ENCODE measurements around the gene RPL39.
"Not testable (repeated sequence)": the region's sequence is repeated elsewhere in the genome, so short reads cannot be mapped to it uniquely, and the experiment has no call there.

RPL39 gene

GRCh38 chrX:119791437-119792231 is at the start of gene RPL39:
Gene RPL39 (minus strand): TSS chrX:119791630. CDS start chrX:119791576, 54 bp downstream.
- peak; percentile 95 for DNase-seq

GRCh38 chrX:119833905-119834304 is 42.5 kb upstream of the RPL39 start:
- no peak for DNase-seq

- no peak for DNase-seq
Measured at GRCh38 chrX:119828446-119828845, 37.0 kb upstream of the RPL39 start.

GRCh38 chrX:119826399-119826959 is 35.0 kb upstream of the RPL39 start:
- no peak for DNase-seq

GRCh38 chrX:119824221-119824620 is 32.8 kb upstream of the RPL39 start:
- not testable (repeated sequence) for DNase-seq

- not testable (repeated sequence) for DNase-seq
Measured at GRCh38 chrX:119821703-119822102, 30.3 kb upstream of the RPL39 start.

GRCh38 chrX:119817130-119817690 is 25.8 kb upstream of the RPL39 start:
- DNase-seq = no peak

- DNase-seq = no peak
Measured at GRCh38 chrX:119816300-119816699, 24.9 kb upstream of the RPL39 start.

- DNase-seq = no peak
Measured at GRCh38 chrX:119809185-119809666, 17.8 kb upstream of the RPL39 start.

GRCh38 chrX:119808461-119808860 is 17.0 kb upstream of the RPL39 start:
- DNase-seq = not testable (repeated sequence)

GRCh38 chrX:119802546-119802945 is 11.1 kb upstream of the RPL39 start:
- no peak for DNase-seq

GRCh38 chrX:119801253-119802221 is 10.1 kb upstream of the RPL39 start:
- DNase-seq = no peak

- DNase-seq = peak; percentile 47
Measured at GRCh38 chrX:119790977-119791436, 423 bp downstream of the RPL39 start.

GRCh38 chrX:119784747-119785446 is 6.5 kb downstream of the RPL39 start:
- no peak for DNase-seq

- no peak for DNase-seq
Measured at GRCh38 chrX:119783026-119783425, 8.4 kb downstream of the RPL39 start.

- DNase-seq = no peak
Measured at GRCh38 chrX:119778829-119779228, 12.6 kb downstream of the RPL39 start.

GRCh38 chrX:119775517-119776238 is 15.8 kb downstream of the RPL39 start:
- no peak for DNase-seq

- DNase-seq = not testable (repeated sequence)
Measured at GRCh38 chrX:119769388-119769787, 22.0 kb downstream of the RPL39 start.

GRCh38 chrX:119768436-119768835 is 23.0 kb downstream of the RPL39 start:
- not testable (repeated sequence) for DNase-seq

- no peak for DNase-seq
Measured at GRCh38 chrX:119763836-119764387, 27.5 kb downstream of the RPL39 start.

- no peak for DNase-seq
Measured at GRCh38 chrX:119763181-119763580, 28.2 kb downstream of the RPL39 start.

Data from NCI-H1092 (cell line).